Activated CD4-positive, alpha-beta T cell treated with anti-CD3 and anti-CD28 coated beads, Interleukin-2, amount 10 ng/mL, durations not matched to agents 7 days and 5 days (primary cell): Measurements from ENCODE around the gene COL6A1. TPM values are rescaled to one million over a fixed set of nuclear protein-coding genes. Genes with fewer than 3 reads are reported as not detected.
"Not testable (repeated sequence)": the region's sequence is repeated elsewhere in the genome, so short reads cannot be mapped to it uniquely, and the experiment has no call there.

ENCODE experiments used
- CTCF ChIA-PET: fragments of 350-600 bp; sonication (Branson Sonifier 250); formaldehyde crosslinking; loops from one replicate; lab custom pipeline; 2021; ENCODE audit warnings: antibody characterized with exemption; lab: Charles Lee
- POLR2A ChIA-PET: fragments of 350-600 bp; sonication (Branson Sonifier 250); formaldehyde crosslinking; loops from one replicate; lab custom pipeline; 2021; ENCODE audit warnings: antibody characterized with exemption; lab: Charles Lee
- DNase-seq: peaks from one replicate; pipeline ENCODE4 v3.0.0-alpha.2; 2020
- H3K27ac Mint-ChIP-seq: one replicate; pipeline ENCODE4 v1.8.0; 2021; ENCODE audit warnings: mild to moderate bottlenecking, moderate library complexity, mixed read lengths
- H3K27me3 Mint-ChIP-seq: one replicate; pipeline ENCODE4 v1.8.0; 2021; ENCODE audit warnings: mixed read lengths
- H3K36me3 Mint-ChIP-seq: one replicate; pipeline ENCODE4 v1.8.0; 2021; ENCODE audit warnings: low read depth, mixed read lengths
- H3K4me1 Mint-ChIP-seq: one replicate; pipeline ENCODE4 v1.8.0; 2021; ENCODE audit warnings: mixed read lengths
- H3K4me3 Mint-ChIP-seq: one replicate; pipeline ENCODE4 v1.8.0; 2021; ENCODE audit warnings: mild to moderate bottlenecking, moderate library complexity, mixed read lengths
- H3K9me3 Mint-ChIP-seq: one replicate; pipeline ENCODE4 v1.8.0; 2021; ENCODE audit warnings: mixed read lengths
- total RNA-seq, 2 experiments: library from RNA; stranded (reverse); gene quantifications; one replicate each; pipeline ENCODE4 v1.2.3, GENCODE V29; 2021

Gene COL6A1
- total RNA-seq, 2 experiments from 2014 or later = 0.27 to 0.40 TPM

DNA sequence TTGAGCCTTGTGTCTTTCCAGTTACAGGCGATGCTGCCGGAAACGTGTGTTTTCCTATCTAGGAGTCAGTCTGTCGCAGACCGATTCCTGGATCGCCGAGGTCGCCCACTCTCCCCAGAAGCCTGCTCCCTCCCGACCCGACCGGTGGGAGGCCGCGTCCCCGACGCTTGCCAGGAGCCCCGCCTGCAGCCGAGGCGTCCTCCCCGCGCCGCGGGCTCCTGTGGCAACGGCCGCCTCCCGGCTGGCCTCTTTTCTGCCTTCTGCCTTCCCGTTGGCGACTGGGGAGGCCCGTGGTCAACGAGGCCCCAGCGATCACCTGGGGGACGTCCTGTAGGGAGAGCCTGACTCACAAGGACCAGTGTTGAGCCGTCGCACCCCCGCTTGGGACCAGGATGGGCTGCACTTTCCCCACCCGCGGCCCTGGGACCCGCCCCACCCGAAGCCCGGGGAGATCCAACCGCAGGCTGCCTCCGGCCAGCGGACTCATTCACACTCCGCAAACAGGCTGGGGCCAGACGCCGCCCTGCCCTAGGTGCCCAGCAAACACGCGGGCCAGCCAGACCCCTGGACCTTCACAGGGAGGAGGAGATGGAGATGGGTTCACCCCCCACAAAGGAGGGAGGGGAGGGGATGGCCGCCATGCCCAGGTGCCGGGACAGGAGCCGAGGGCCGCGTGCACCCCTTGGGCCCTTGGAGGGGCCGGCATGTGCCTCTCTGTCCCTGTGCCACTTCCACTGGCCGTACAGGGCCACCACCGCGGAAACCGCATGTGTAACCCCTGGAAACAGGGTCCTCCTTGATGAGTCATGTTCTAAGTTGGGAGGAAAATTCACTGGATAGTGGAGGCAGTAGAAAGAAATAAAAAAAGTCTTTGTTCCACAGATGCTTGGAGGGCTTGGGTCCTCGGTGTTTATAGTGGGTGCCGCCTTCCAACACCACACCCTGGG lies 7.2 kb upstream of the COL6A1 start:
- Mint-ChIP-seq H3K4me3 (peak overlapping the region; percentile 66), H3K27me3 (peaks cover 31% of the 10 kb centered on the region), H3K36me3 (no peaks in the 10 kb centered on the region), H3K27ac (no peak overlapping the region), H3K4me1 (peaks cover 7% of the 10 kb centered on the region), H3K9me3 (no peaks in the 10 kb centered on the region)
- CTCF ChIA-PET = interaction anchor here (0.6 to 2.8 kb wide), 4 partner anchors 20 to 301 kb away, joined by 4 to 8 read pairs (median 6); no protein-coding TSS in a partner anchor
- DNase-seq = no peak
- POLR2A ChIA-PET = no interaction called here

DNA sequence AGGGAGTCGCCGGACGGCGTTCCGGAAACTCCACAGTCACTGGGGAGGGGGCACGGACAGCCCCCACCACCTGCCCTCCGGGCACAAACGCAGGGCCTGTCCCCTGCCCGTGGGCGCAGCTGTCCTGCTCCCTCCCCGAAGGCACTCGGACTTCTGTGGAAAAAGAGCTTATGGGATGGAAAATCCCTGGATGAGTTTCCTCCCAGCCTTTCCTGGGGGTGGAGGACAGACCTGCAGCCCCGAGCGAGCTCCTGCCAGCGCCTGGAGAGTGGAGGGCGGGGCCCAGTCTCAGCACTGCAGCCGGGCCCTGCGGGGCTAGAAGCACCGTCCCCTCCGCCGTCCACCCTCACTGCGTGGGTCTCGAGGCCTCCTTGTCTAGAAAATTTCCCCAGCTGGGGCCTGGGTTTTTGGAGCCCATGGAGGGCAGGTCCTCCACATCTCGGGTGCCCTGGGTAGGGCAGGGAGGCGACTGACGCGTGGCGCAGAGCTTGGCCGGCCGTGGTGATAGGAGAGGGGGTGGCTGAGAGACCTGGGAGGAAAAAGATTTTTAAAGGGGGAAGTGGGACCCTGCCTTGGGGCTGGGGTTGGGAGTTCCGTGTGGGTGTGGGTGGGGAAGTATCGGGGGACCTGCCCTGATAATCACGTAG lies 6.4 kb upstream of the COL6A1 start:
- Mint-ChIP-seq H3K4me3 (no peak overlapping the region), H3K27me3 (peaks cover 31% of the 10 kb centered on the region), H3K4me1 (peaks cover 13% of the 10 kb centered on the region), H3K36me3 (no peaks in the 10 kb centered on the region), H3K9me3 (no peaks in the 10 kb centered on the region), H3K27ac (no peak overlapping the region)
- CTCF ChIA-PET = no interaction called here
- DNase-seq = no peak
- POLR2A ChIA-PET = no interaction called here

DNA sequence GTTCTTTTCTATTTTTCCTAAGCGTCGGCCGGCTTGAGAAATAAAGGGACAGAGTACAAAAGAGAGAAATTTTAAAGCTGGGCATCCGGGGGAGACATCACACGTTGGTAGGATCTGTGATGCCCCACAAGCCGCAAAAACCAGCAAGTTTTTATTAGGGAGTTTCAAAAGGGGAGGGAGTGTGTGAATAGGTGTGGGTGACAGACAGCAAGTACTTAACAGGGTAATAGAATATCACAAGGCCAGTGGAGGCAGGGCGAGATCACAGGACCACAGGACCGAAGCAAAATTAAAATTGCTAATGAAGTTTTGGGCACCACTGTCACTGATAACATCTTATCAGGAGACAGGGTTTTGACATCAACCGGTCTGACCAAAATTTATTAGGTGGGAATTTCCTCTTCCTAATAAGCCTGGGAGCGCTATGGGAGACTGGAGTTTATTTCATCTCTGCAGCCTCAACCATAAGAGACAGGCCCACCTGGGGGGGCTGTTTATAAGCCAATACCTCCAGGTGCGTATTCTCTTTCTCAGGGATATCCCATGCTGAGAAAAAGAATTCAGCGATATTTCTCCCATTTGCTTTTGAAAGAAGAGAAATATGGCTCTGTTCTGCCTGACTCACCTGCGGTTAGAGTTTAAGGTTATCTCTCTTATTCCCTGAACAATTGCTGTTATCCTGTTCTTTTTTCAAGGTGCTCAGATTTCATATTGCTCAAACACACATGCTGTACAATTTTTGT lies 5.7 kb upstream of the COL6A1 start:
- POLR2A ChIA-PET, H3K9me3 Mint-ChIP-seq, DNase-seq, H3K27ac Mint-ChIP-seq, H3K4me3 Mint-ChIP-seq, CTCF ChIA-PET, H3K36me3 Mint-ChIP-seq: not testable (repeated sequence)
- peaks cover 31% of the 10 kb centered on the region for H3K27me3 Mint-ChIP-seq
- H3K4me1 Mint-ChIP-seq = peaks cover 13% of the 10 kb centered on the region

GRCh38 chr21:45976701-45977311 lies 4.8 kb upstream of the COL6A1 start:
- Mint-ChIP-seq H3K36me3 (no peaks in the 10 kb centered on the region), H3K4me1 (peaks cover 13% of the 10 kb centered on the region), H3K4me3 (no peak overlapping the region), H3K27ac (no peak overlapping the region), H3K27me3 (peaks cover 29% of the 10 kb centered on the region), H3K9me3 (no peaks in the 10 kb centered on the region)
- no peak for DNase-seq
- ChIA-PET POLR2A (no interaction called here), CTCF (no interaction called here)

GRCh38 chr21:45977396-45977795 lies 4.2 kb upstream of the COL6A1 start:
- no peak overlapping the region for H3K27ac Mint-ChIP-seq
- H3K9me3 Mint-ChIP-seq = no peaks in the 10 kb centered on the region
- DNase-seq = no peak
- H3K4me1 Mint-ChIP-seq = peaks cover 13% of the 10 kb centered on the region
- no peaks in the 10 kb centered on the region for H3K36me3 Mint-ChIP-seq
- ChIA-PET POLR2A (no interaction called here), CTCF (no interaction called here)
- peaks cover 29% of the 10 kb centered on the region for H3K27me3 Mint-ChIP-seq
- no peak overlapping the region for H3K4me3 Mint-ChIP-seq

GRCh38 chr21:45979141-45979631 lies 2.4 kb upstream of the COL6A1 start:
- Mint-ChIP-seq H3K27ac (no peak overlapping the region), H3K36me3 (no peaks in the 10 kb centered on the region), H3K27me3 (peaks cover 25% of the 10 kb centered on the region), H3K4me3 (no peak overlapping the region), H3K4me1 (peaks cover 12% of the 10 kb centered on the region), H3K9me3 (no peaks in the 10 kb centered on the region)
- CTCF ChIA-PET = interaction anchor here (0.9 to 1.2 kb wide), 3 partner anchors 13 to 15 kb away, joined by 3 to 4 read pairs (median 3); no protein-coding TSS in a partner anchor
- POLR2A ChIA-PET = no interaction called here
- no peak for DNase-seq

GRCh38 chr21:45979651-45980050 lies 1.9 kb upstream of the COL6A1 start:
- Mint-ChIP-seq H3K4me1 (peaks cover 12% of the 10 kb centered on the region), H3K9me3 (peaks cover 3% of the 10 kb centered on the region), H3K27me3 (peaks cover 24% of the 10 kb centered on the region), H3K36me3 (no peaks in the 10 kb centered on the region), H3K27ac (no peak overlapping the region), H3K4me3 (no peak overlapping the region)
- no peak for DNase-seq
- POLR2A ChIA-PET = no interaction called here
- CTCF ChIA-PET = interaction anchor here (0.9 to 1.2 kb wide), 3 partner anchors 13 to 15 kb away, joined by 3 to 4 read pairs (median 3); no protein-coding TSS in a partner anchor

- no peak overlapping the region for H3K4me3 Mint-ChIP-seq
- H3K27ac Mint-ChIP-seq = no peak overlapping the region
- H3K4me1 Mint-ChIP-seq = peaks cover 12% of the 10 kb centered on the region
- ChIA-PET POLR2A (no interaction called here), CTCF (interaction anchor here (1.0 to 1.2 kb wide), 2 partner anchors 14 to 15 kb away, joined by 3 to 4 read pairs; no protein-coding TSS in a partner anchor)
- DNase-seq = no peak
- H3K27me3 Mint-ChIP-seq = peaks cover 21% of the 10 kb centered on the region
- H3K36me3 Mint-ChIP-seq = no peaks in the 10 kb centered on the region
- H3K9me3 Mint-ChIP-seq = peaks cover 4% of the 10 kb centered on the region
Measured at GRCh38 chr21:45980271-45980670, 1.3 kb upstream of the COL6A1 start.

- Mint-ChIP-seq H3K36me3 (no peaks in the 10 kb centered on the region), H3K4me1 (peaks cover 12% of the 10 kb centered on the region), H3K9me3 (peaks cover 4% of the 10 kb centered on the region), H3K4me3 (no peak overlapping the region), H3K27me3 (peaks cover 16% of the 10 kb centered on the region), H3K27ac (no peak overlapping the region)
- ChIA-PET CTCF (no interaction called here), POLR2A (no interaction called here)
- DNase-seq = no peak
Measured at GRCh38 chr21:45980697-45981096, 873 bp upstream of the COL6A1 start.

DNA sequence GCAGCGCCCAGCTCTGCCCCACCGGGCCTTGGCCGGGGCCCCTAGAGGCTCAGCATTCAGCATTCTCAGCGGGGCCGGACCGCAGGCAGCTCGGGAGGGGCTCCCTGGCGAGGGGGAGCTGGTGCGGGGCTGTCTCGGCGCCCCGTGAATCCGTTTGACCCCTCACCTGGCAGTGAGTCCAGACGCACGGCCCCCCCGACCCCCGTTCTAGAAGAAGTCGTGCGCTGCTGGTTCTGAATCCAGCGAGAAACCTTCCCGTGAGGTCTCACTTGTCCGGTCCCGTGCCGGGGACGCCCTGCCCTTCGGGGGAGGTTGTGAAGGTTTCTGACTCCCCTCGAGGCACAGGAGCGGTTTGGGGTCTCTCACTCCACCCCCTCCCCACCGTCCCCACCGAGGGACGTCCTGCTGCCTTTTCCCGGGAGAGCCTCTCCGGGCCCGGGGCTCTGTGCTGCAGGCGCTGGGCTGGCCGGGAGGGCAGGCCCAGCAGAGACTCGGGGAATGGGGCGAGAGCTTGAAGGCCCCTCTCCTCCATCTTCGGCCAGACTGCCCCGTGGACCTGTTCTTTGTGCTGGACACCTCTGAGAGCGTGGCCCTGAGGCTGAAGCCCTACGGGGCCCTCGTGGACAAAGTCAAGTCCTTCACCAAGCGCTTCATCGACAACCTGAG lies 655 bp downstream of the COL6A1 start:
- Mint-ChIP-seq H3K27ac (no peak overlapping the region), H3K36me3 (no peaks in the 10 kb centered on the region), H3K4me1 (peaks cover 10% of the 10 kb centered on the region), H3K4me3 (no peak overlapping the region), H3K9me3 (peaks cover 4% of the 10 kb centered on the region), H3K27me3 (peaks cover 10% of the 10 kb centered on the region)
- POLR2A ChIA-PET = no interaction called here
- DNase-seq = no peak
- CTCF ChIA-PET = no interaction called here

GRCh38 chr21:45982758-45983648 lies 1.4 kb downstream of the COL6A1 start:
- H3K9me3 Mint-ChIP-seq = peaks cover 4% of the 10 kb centered on the region
- no peaks in the 10 kb centered on the region for H3K36me3 Mint-ChIP-seq
- H3K27me3 Mint-ChIP-seq = peaks cover 10% of the 10 kb centered on the region
- ChIA-PET CTCF (no interaction called here), POLR2A (no interaction called here)
- no peak overlapping the region for H3K27ac Mint-ChIP-seq
- DNase-seq = no peak
- H3K4me1 Mint-ChIP-seq = peaks cover 10% of the 10 kb centered on the region
- no peak overlapping the region for H3K4me3 Mint-ChIP-seq
